PC-3 (cell line): Measurements from ENCODE around the gene TSEN54. TPM values are rescaled to one million over a fixed set of nuclear protein-coding genes. Genes with fewer than 3 reads are reported as not detected.

Source experiments
- ATAC-seq: fragments of 200-7000 bp; cut with Tn5 transposase; 2 replicates; pipeline ENCODE4 v1.9.1; 2020; ENCODE audit warnings: mild to moderate bottlenecking, moderate library complexity
- BruUV-seq: library from RNA; stranded (reverse); fragments of 400-500 nt; replicated peaks from 2 replicates; lab custom pipeline; 2021; lab: Mats Ljungman, UMichigan
- CTCF ChIA-PET: fragments of 300-600 bp; sonication (Branson Sonifier 250); formaldehyde crosslinking; loops from one replicate; lab custom pipeline; 2022; ENCODE audit warnings: antibody characterized with exemption; lab: Charles Lee
- POLR2A ChIA-PET: fragments of 300-600 bp; sonication (Branson Sonifier 250); formaldehyde crosslinking; loops from one replicate; lab custom pipeline; 2022; ENCODE audit warnings: antibody characterized with exemption; ENCODE audit not compliant: unreplicated experiment; lab: Charles Lee
- DNase-seq: peaks from one replicate; pipeline ENCODE4 v3.0.0-alpha.2; 2015
- H2AFZ ChIP-seq: fragments of 300-600 bp; sonication (generic); 2 replicates; pipeline ENCODE4 v1.6.0; 2016; ENCODE audit warnings: antibody characterized with exemption, low read length
- H3F3A ChIP-seq: fragments of 300-600 bp; sonication (generic); one replicate; pipeline ENCODE4 v1.6.0; 2017; ENCODE audit warnings: antibody characterized with exemption, low read length, control low read depth, mild to moderate bottlenecking; ENCODE audit not compliant: unreplicated experiment
- H3K27ac ChIP-seq: fragments of 300-600 bp; sonication (generic); 2 replicates; pipeline ENCODE4 v1.5.1; 2016; ENCODE audit warnings: mild to moderate bottlenecking, low read length
- H3K27me3 ChIP-seq: fragments of 300-600 bp; sonication (generic); 2 replicates; pipeline ENCODE4 v1.6.1; 2016; ENCODE audit warnings: low read length, mixed read lengths
- H3K36me3 ChIP-seq: fragments of 300-600 bp; sonication (generic); 2 replicates; pipeline ENCODE4 v1.6.1; 2016; ENCODE audit warnings: low read depth, mixed run types, low read length, mixed read lengths
- H3K4me1 ChIP-seq: fragments of 300-600 bp; sonication (generic); 2 replicates; pipeline ENCODE4 v1.5.1; 2016; ENCODE audit warnings: low read length; ENCODE audit not compliant: insufficient read depth
- H3K4me2 ChIP-seq: fragments of 300-600 bp; sonication (generic); 2 replicates; pipeline ENCODE4 v1.6.0; 2016; ENCODE audit warnings: low read length
- H3K4me3 ChIP-seq: fragments of 300-600 bp; sonication (generic); 2 replicates; pipeline ENCODE4 v1.5.1; 2016; ENCODE audit warnings: mild to moderate bottlenecking, low read length, mixed read lengths
- H3K79me2 ChIP-seq: fragments of 300-600 bp; sonication (generic); 2 replicates; pipeline ENCODE4 v1.6.1; 2017; ENCODE audit warnings: low read length, mixed read lengths
- H3K9ac ChIP-seq: fragments of 300-600 bp; sonication (generic); 2 replicates; pipeline ENCODE4 v1.6.0; 2016; ENCODE audit warnings: mild to moderate bottlenecking, low read length
- H3K9me2 ChIP-seq: fragments of 300-600 bp; sonication (generic); replicated peaks from 2 replicates; pipeline ENCODE4 v1.6.1; 2016; ENCODE audit warnings: mixed run types, low read length, mixed read lengths
- H3K9me3 ChIP-seq: fragments of 300-600 bp; sonication (generic); 2 replicates; pipeline ENCODE4 v1.6.1; 2016; ENCODE audit warnings: low read length, mixed read lengths
- H4K20me1 ChIP-seq: fragments of 300-600 bp; sonication (generic); 2 replicates; pipeline ENCODE4 v1.6.1; 2016; ENCODE audit warnings: low read length, mixed read lengths
- CTCF ChIP-seq: fragments of 300-600 bp; sonication (generic); conservative IDR thresholded peaks from 2 replicates; pipeline ENCODE4 v1.5.1; 2017; ENCODE audit warnings: antibody characterized with exemption, low read depth, mild to moderate bottlenecking, low read length
- EZH2 ChIP-seq: fragments of 300-600 bp; sonication (generic); IDR thresholded peaks from one replicate; pipeline ENCODE4 v1.6.1; 2017; ENCODE audit warnings: antibody characterized with exemption, mild to moderate bottlenecking, low read length; ENCODE audit not compliant: unreplicated experiment
- EZH2phosphoT487 ChIP-seq: fragments of 300-600 bp; sonication (generic); IDR thresholded peaks from 2 replicates; pipeline ENCODE4 v1.6.1; 2018; ENCODE audit warnings: mild to moderate bottlenecking, antibody characterized with exemption, low read length, borderline replicate concordance
- intact Hi-C: fragments of 100-400 bp; cut with micrococcal nuclease; formaldehyde crosslinking; loops from 2 replicates; pipeline ENCODE4 v1.9.0; 2023
- total RNA-seq: library from RNA; depleted of rRNA; stranded (reverse); fragments of >200 nt; gene quantifications from 2 replicates; pipeline ENCODE4 v1.2.3, GENCODE V29; 2014

The TSEN54 gene
- total RNA-seq, 1 experiment from 2014 or later, result 61.6 TPM

- Histone ChIP-seq H2AFZ (no peak overlapping the region), H3K4me3 (no peak overlapping the region), H3K79me2 (no peaks in the 10 kb centered on the region), H3K4me1 (peaks cover 25% of the 10 kb centered on the region), H3K27ac (no peak overlapping the region), H3F3A (no peaks in the 10 kb centered on the region), H3K9me3 (no peaks in the 10 kb centered on the region), H3K36me3 (peaks cover 21% of the 10 kb centered on the region; the same call in 1 of the 2 replicates), H3K4me2 (no peak overlapping the region), H4K20me1 (0 out of 2 replicates have a peak, but pooled peaks cover 4% of the 10 kb centered on the region), H3K27me3 (no peaks in the 10 kb centered on the region), H3K9ac (no peak overlapping the region), H3K9me2 (no peaks in the 10 kb centered on the region)
- TF ChIP-seq EZH2phosphoT487 (no peak), CTCF (no peak), EZH2 (no peak)
- ATAC-seq, result no peak
- DNase-seq, result no peak
- ChIA-PET POLR2A (no interaction called here), CTCF (no interaction called here)
- BruUV-seq, result no TSS peak
- intact Hi-C loops, result no loop called here
These were observed 50.5 kb downstream of the TSEN54 start for GRCh38 chr17:75566834-75567233.

GRCh38 chr17:75568412-75569255, 52.3 kb downstream of the TSEN54 start:
- Histone ChIP-seq H3K27ac (no peak overlapping the region), H3K4me2 (no peak overlapping the region), H3K4me3 (no peak overlapping the region), H3K27me3 (no peaks in the 10 kb centered on the region), H3K9ac (no peak overlapping the region), H3K9me3 (no peaks in the 10 kb centered on the region), H3K36me3 (peaks cover 14% of the 10 kb centered on the region; the same call in 1 of the 2 replicates), H4K20me1 (0 out of 2 replicates have a peak, but pooled peaks cover 4% of the 10 kb centered on the region), H3K79me2 (no peaks in the 10 kb centered on the region), H3F3A (no peaks in the 10 kb centered on the region), H3K4me1 (peaks cover 16% of the 10 kb centered on the region), H3K9me2 (no peaks in the 10 kb centered on the region), H2AFZ (no peak overlapping the region)
- intact Hi-C loops, result no loop called here
- BruUV-seq, result no TSS peak
- ChIA-PET CTCF (no interaction called here), POLR2A (no interaction called here)
- TF ChIP-seq CTCF (no peak), EZH2phosphoT487 (no peak), EZH2 (no peak)
- DNase-seq (no peak), ATAC-seq (no peak)
